SK-N-SH treated with all-trans-retinoic acid at 6 μM for 48 hours (cell line): ENCODE results near the gene TOPBP1.

Experiments used
- ATAC-seq: fragments of 200-7000 bp; cut with Tn5 transposase; 3 replicates; pipeline ENCODE4 v1.9.1; 2020; ENCODE audit warnings: mild to moderate bottlenecking, moderate library complexity
- CREB5 ChIP-seq: fragments of 250-450 bp; sonication (Bioruptor Pico); IDR thresholded peaks from 2 replicates; pipeline ENCODE4 v1.5.1; 2020; ENCODE audit warnings: low read depth, mild to moderate bottlenecking, moderate library complexity
- CSDC2 ChIP-seq: fragments of 250-450 bp; sonication (Bioruptor Pico); IDR thresholded peaks from 2 replicates; pipeline ENCODE4 v1.5.0; 2020; ENCODE audit warnings: mild to moderate bottlenecking, moderate library complexity
- ESRRG ChIP-seq: fragments of 250-450 bp; sonication (Bioruptor Pico); IDR thresholded peaks from 2 replicates; pipeline ENCODE4 v1.6.1; 2021; ENCODE audit warnings: mild to moderate bottlenecking
- GLIS3 ChIP-seq: fragments of 250-450 bp; sonication (Bioruptor Pico); IDR thresholded peaks from 2 replicates; pipeline ENCODE4 v1.5.0; 2020; ENCODE audit warnings: mild to moderate bottlenecking, moderate library complexity
- ISL1 ChIP-seq: fragments of 250-450 bp; sonication (Bioruptor Pico); IDR thresholded peaks from 2 replicates; pipeline ENCODE4 v2.1.2; 2022; ENCODE audit warnings: mild to moderate bottlenecking, moderate library complexity
- OSR1 ChIP-seq: fragments of 250-450 bp; sonication (Bioruptor Pico); IDR thresholded peaks from 2 replicates; pipeline ENCODE4 v1.8.0; 2022; ENCODE audit warnings: moderate library complexity, mild to moderate bottlenecking, inconsistent platforms
- PPARA ChIP-seq: fragments of 250-450 bp; sonication (Bioruptor Pico); IDR thresholded peaks from 2 replicates; pipeline ENCODE4 v1.5.0; 2020; ENCODE audit warnings: mild to moderate bottlenecking, borderline replicate concordance
- RARB ChIP-seq: fragments of 250-450 bp; sonication (Bioruptor Pico); IDR thresholded peaks from 2 replicates; pipeline ENCODE4 v1.8.0; 2021; ENCODE audit warnings: mild to moderate bottlenecking, moderate library complexity
- SNAI2 ChIP-seq: fragments of 250-450 bp; sonication (Bioruptor Pico); IDR thresholded peaks from 2 replicates; pipeline ENCODE4 v1.5.0; 2020; ENCODE audit warnings: mild to moderate bottlenecking, moderate library complexity
- TOX ChIP-seq: fragments of 250-450 bp; sonication (Bioruptor Pico); IDR thresholded peaks from 2 replicates; pipeline ENCODE4 v1.8.0; 2021; ENCODE audit warnings: mild to moderate bottlenecking, moderate library complexity, borderline replicate concordance
- TSHZ2 ChIP-seq: fragments of 250-450 bp; sonication (Bioruptor Pico); IDR thresholded peaks from 2 replicates; pipeline ENCODE4 v1.5.0; 2020; ENCODE audit warnings: mild to moderate bottlenecking, moderate library complexity
- ZFP3 ChIP-seq: fragments of 250-450 bp; sonication (Bioruptor Pico); IDR thresholded peaks from 2 replicates; pipeline ENCODE4 v1.5.0; 2020; ENCODE audit warnings: mild to moderate bottlenecking, moderate library complexity
- ZFP30 ChIP-seq: fragments of 450-650 bp; formaldehyde crosslinking; IDR thresholded peaks from 2 replicates; pipeline ENCODE4 v1.5.0; 2022; ENCODE audit warnings: mild to moderate bottlenecking, moderate library complexity
- ZNF565 ChIP-seq: fragments of 450-650 bp; formaldehyde crosslinking; conservative IDR thresholded peaks from 2 replicates; pipeline ENCODE4 v1.5.0; 2020; ENCODE audit warnings: low read depth, mild to moderate bottlenecking, moderate library complexity
- ZNF70 ChIP-seq: fragments of 450-650 bp; formaldehyde crosslinking; IDR thresholded peaks from 2 replicates; pipeline ENCODE4 v1.5.0; 2020; ENCODE audit warnings: mild to moderate bottlenecking, moderate library complexity
- TF ChIP-seq, protein P1 (sequence below): fragments of 250-450 bp; sonication (Bioruptor Pico); IDR thresholded peaks from 2 replicates; pipeline ENCODE4 v1.5.1; 2021; ENCODE audit warnings: mild to moderate bottlenecking, moderate library complexity
- TF ChIP-seq, protein P2 (sequence below): fragments of 250-450 bp; sonication (Bioruptor Pico); IDR thresholded peaks from 2 replicates; pipeline ENCODE4 v1.8.0; 2021; ENCODE audit warnings: low read depth, mild to moderate bottlenecking, moderate library complexity, borderline replicate concordance
- TF ChIP-seq, protein P3 (sequence below): fragments of 250-450 bp; sonication (Bioruptor Pico); IDR thresholded peaks from 2 replicates; pipeline ENCODE4 v1.8.0; 2020; ENCODE audit warnings: mild to moderate bottlenecking, moderate library complexity, borderline replicate concordance

Gene TOPBP1

GRCh38 chr3:133629146-133629545 is 32.6 kb downstream of the TOPBP1 start:
- no peak for ATAC-seq
- no peak for TF ChIP-seq ZNF70 (CRISPR knock-in tag)
- TF ChIP-seq TOX (CRISPR knock-in tag) = no peak
- TF ChIP-seq RARB = no peak
- no peak for TF ChIP-seq PPARA (CRISPR knock-in tag)
- TF ChIP-seq, all 23 proteins: peak for 0

- no peak for TF ChIP-seq ESRRG (CRISPR knock-in tag)
- TF ChIP-seq ZNF565 (CRISPR knock-in tag) = no peak
- no peak for TF ChIP-seq OSR1 (CRISPR knock-in tag)
- TF ChIP-seq CREB5 (CRISPR knock-in tag) = no peak
- TF ChIP-seq, protein P1, sequence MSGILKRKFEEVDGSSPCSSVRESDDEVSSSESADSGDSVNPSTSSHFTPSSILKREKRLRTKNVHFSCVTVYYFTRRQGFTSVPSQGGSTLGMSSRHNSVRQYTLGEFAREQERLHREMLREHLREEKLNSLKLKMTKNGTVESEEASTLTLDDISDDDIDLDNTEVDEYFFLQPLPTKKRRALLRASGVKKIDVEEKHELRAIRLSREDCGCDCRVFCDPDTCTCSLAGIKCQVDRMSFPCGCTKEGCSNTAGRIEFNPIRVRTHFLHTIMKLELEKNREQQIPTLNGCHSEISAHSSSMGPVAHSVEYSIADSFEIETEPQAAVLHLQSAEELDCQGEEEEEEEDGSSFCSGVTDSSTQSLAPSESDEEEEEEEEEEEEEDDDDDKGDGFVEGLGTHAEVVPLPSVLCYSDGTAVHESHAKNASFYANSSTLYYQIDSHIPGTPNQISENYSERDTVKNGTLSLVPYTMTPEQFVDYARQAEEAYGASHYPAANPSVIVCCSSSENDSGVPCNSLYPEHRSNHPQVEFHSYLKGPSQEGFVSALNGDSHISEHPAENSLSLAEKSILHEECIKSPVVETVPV (CRISPR knock-in tag) = no peak
- TF ChIP-seq, protein P2, sequence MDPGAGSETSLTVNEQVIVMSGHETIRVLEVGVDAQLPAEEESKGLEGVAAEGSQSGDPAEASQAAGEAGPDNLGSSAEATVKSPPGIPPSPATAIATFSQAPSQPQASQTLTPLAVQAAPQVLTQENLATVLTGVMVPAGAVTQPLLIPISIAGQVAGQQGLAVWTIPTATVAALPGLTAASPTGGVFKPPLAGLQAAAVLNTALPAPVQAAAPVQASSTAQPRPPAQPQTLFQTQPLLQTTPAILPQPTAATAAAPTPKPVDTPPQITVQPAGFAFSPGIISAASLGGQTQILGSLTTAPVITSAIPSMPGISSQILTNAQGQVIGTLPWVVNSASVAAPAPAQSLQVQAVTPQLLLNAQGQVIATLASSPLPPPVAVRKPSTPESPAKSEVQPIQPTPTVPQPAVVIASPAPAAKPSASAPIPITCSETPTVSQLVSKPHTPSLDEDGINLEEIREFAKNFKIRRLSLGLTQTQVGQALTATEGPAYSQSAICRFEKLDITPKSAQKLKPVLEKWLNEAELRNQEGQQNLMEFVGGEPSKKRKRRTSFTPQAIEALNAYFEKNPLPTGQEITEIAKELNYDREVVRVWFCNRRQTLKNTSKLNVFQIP (CRISPR knock-in tag) = no peak
- no peak for TF ChIP-seq TSHZ2 (CRISPR knock-in tag)
- no peak for TF ChIP-seq ISL1 (CRISPR knock-in tag)
- TF ChIP-seq GLIS3 (CRISPR knock-in tag) = no peak
- ATAC-seq = no peak
These were observed 34.0 kb downstream of the TOPBP1 start for GRCh38 chr3:133627789-133628188.

- no peak for ATAC-seq
These were observed 41.5 kb downstream of the TOPBP1 start for GRCh38 chr3:133620066-133620784.

GRCh38 chr3:133611534-133611933 is 50.2 kb downstream of the TOPBP1 start:
- no peak for TF ChIP-seq ZFP30 (CRISPR knock-in tag)
- no peak for TF ChIP-seq ZFP3 (CRISPR knock-in tag)
- TF ChIP-seq CSDC2 (CRISPR knock-in tag) = no peak
- TF ChIP-seq CREB5 (CRISPR knock-in tag) = no peak
- TF ChIP-seq ZNF565 (CRISPR knock-in tag) = no peak
- no peak for TF ChIP-seq SNAI2
- TF ChIP-seq, protein P1 (CRISPR knock-in tag) = no peak
- no peak for ATAC-seq

More at GRCh38 chr3:133620066-133620784, 41.5 kb downstream of the TOPBP1 start:
- TF ChIP-seq ZFP3 (CRISPR knock-in tag) = no peak
- TF ChIP-seq, protein P3, sequence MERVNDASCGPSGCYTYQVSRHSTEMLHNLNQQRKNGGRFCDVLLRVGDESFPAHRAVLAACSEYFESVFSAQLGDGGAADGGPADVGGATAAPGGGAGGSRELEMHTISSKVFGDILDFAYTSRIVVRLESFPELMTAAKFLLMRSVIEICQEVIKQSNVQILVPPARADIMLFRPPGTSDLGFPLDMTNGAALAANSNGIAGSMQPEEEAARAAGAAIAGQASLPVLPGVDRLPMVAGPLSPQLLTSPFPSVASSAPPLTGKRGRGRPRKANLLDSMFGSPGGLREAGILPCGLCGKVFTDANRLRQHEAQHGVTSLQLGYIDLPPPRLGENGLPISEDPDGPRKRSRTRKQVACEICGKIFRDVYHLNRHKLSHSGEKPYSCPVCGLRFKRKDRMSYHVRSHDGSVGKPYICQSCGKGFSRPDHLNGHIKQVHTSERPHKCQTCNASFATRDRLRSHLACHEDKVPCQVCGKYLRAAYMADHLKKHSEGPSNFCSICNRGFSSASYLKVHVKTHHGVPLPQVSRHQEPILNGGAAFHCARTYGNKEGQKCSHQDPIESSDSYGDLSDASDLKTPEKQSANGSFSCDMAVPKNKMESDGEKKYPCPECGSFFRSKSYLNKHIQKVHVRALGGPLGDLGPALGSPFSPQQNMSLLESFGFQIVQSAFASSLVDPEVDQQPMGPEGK (CRISPR knock-in tag) = no peak
